Raji (cell line): ENCODE results near the gene SNAP47.

ENCODE experiments used
- POLR2A ChIP-seq: IDR thresholded peaks from 2 replicates; pipeline ENCODE4 v1.6.1; 2011; ENCODE audit warnings: low read depth, low read length, control low read depth; ENCODE audit not compliant: insufficient read depth

SNAP47 gene

DNA sequence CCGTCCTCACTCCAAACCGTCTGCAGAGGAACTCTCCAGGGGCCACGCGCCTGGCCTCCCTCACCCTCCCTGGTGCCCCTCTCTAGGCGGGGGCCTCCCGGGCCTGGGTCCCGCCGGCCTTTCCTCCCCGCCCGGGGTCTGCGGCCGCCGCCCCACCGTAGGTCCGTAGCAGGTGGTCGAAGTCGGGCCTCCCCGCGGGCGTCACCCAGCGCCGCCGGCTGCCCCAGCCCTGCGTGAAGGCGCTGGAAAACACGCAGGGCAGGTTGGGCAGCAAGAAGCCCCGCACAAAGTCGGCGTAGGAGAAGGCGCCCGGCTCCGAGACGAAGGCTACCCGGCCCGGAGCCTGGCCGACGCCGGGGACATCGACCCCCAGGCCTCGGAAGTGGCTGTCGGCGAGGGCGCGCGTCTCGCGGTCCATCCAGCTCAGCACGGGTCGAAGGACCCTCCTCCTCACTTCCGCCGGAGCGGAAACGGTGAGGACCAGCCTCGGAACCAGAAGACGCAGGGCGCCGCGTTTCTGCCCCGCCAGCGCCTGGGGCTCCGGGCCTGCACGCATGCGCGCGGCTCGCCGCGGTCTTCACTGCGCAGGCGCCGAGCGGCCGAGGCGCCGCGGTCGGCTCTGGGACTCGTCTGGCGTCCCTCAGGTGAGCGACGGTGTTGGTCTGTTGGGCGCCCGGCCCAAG, at the start of gene SNAP47, which contains the start of gene JMJD4:
Gene SNAP47, plus strand, starts transcription at position 580 of the 683 bp plus-strand sequence. CDS start 12,302 bp downstream, outside the sequence.
Gene JMJD4, minus strand, starts transcription at position 447 of the 683 bp plus-strand sequence. Its CDS starts 29 bp downstream, at position 418.
- TF ChIP-seq POLR2A: peak; percentile 89

DNA sequence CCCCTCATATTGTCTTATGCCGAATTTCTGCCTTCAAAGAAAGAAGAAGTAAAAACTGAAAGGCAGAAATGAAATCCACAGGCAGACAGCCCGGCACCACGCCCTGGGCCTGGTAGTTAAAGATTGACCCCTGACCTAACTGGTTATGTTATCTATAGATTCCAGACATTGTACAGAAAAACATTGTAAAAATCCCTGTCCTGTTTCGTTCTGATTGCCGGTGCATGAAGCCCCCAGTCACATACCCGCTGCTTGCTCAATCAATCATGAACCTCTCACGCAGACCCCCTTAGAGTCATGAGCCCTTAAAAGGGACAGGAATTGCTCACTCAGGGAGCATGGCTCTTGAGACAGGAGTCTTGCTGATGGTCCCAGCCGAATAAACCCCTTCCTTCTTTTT, 49.4 kb upstream of the SNAP47 start:
- no peak for TF ChIP-seq POLR2A

DNA sequence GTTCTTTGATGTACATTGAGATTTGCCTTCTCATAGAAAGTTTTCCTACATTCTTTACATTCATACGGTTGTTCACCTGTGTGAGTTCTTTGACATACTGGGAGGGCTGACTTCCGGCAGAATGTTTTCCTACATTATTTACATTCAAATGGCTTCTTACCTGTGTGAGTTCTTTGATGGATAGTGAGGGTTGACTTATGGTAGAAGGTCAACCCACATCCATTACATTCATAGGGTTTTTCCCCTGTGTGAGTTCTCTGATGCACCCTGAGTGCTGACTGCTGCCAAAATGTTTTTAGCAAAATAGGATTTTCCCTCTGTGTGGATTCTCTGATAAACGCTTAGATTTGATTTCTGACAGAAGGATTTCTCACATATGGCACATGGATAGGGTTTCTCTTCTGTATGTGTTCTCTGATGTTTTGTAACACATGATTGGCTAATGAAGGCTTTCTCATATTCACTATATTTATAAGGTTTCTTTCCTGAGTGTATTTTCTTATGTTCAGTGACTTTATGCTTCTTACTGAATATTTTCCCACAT, 37.8 kb upstream of the SNAP47 start:
- no peak for TF ChIP-seq POLR2A

DNA sequence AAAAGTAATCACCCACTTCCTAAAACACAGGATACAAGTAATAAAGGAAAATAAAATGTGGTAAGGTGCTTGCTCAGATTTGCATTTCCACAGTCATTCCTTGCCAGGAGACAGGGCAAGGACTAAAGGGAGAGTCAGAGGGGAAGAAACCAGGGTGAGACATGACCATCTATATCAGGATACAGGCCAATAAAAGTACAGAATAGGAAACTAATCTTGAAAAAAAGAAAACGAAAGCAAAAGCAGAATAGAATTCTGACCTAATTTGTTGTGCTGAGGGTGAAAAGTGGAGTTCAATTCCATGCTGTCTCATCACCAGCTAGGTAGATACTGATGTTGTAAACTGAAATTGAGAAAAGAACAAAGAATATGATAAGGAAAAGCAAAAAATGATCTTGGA, 27.4 kb upstream of the SNAP47 start:
- no peak for TF ChIP-seq POLR2A

DNA sequence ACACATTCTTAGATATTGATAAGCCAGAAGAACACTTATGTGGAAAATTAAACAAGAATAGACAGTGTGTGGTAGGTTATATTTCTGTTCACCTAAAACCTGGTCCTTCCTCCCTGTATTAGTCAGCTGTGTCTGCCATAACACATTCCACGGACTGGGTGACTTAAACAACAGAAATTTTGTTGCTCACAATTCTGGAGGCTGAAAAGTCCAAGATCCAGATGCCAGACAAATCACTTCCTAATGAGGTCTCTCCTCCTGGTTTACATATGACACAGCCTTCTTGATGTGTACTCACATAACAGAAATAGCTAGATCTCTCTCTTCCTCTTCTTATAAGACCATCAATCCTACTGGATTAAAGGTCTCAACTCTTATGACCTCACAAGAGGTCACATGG, 25.8 kb upstream of the SNAP47 start:
- TF ChIP-seq POLR2A: no peak

- TF ChIP-seq POLR2A: no peak
These were observed 22.6 kb upstream of the SNAP47 start for GRCh38 chr1:227712648-227713047.

- no peak for TF ChIP-seq POLR2A
These were observed 16.3 kb upstream of the SNAP47 start for GRCh38 chr1:227718932-227719331.

DNA sequence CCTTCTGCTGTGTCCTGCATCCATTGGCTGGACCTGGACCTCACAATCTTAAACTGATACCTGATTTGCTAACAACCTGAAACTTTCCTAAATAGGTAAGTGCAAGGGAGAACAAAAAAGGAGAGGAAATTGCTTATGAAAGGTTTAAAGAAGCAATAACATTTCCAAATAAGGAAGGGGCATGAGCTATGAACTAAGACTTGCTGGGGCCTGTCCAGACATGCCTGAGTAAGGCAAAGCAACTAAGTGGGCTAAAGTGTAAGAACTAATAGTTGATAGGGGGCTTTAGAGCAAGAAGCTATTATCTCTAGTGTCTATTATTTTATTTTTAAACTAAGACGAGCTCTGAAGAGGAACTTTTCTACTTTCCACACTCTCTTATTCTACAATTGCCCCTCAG, 11.8 kb upstream of the SNAP47 start:
- no peak for TF ChIP-seq POLR2A

DNA sequence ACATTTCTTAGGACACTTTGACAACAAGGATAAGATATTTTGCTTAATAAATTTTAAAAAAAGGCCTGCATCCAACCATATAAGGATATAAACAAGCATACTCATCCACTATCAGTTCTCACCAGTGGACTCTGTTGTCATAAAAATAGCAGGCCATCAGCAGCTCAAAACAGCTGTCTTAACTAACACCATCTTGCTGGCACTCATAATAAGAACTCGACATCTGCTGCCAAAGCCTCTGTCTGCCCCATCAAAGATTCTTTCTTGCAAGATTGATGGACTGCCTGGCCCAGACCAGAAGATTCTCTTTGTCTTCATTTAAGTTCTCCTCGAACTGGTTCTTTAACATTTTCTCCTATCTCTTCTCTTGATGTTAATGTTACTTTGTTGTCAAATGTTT, 10.2 kb upstream of the SNAP47 start:
- TF ChIP-seq POLR2A: no peak

GRCh38 chr1:227726318-227726717, 8.9 kb upstream of the SNAP47 start:
- no peak for TF ChIP-seq POLR2A

DNA sequence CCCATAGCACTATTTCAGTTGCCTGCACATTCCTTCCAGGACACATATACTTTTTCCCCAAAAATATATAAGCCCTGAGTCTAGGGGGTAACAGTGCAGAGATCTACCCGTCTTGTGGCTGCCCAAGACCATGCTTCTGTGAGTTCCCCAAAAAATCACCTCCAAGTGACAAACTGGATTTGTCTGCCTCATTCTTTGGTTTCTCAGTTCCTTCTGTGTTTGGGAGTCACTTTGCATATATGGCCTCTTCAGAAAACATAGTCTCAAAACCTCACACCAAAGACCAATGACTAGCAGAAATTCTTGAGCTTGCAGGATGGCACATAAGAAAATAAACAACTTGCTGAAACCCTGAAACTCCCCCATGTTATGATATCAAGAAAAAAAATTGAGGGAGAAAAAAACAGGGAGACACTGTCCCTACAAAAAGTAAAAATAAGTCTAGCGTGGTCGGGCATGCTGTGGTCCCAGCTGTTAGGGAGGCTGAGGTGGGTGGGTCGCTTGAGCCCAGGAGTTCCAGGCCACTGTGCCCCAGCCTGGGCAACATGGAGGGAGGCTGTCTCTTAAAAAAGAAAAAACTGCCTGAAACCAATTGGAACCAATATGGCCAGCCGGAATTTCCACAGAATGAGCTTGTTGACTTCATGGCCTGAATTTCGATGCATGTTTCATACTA, 8.2 kb upstream of the SNAP47 start:
- no peak for TF ChIP-seq POLR2A

GRCh38 chr1:227728059-227728891, 7.0 kb upstream of the SNAP47 start:
- 0 out of 2 replicates have a peak, but pooled peaks have one; percentile 12 for TF ChIP-seq POLR2A

DNA sequence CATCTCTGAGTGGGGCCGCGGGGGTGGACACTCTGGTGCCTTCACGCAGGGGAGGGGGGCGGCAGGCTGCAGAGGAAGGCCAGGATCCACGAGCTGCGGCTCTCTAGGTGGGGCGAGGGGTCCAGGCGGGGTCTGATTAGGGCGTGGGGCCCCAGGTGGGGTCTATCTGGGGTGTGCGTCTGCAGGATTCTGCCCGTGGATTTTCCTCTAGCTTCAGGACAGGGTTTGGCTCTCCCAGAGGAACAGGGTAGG, 6.4 kb upstream of the SNAP47 start:
- TF ChIP-seq POLR2A: no peak

- TF ChIP-seq POLR2A: peak; percentile 68
These were observed 5.9 kb upstream of the SNAP47 start for GRCh38 chr1:227729144-227729880.
